HG03442 (cell line): ENCODE measurements around the gene CHST5.

ENCODE experiments used
- ATAC-seq: cut with Tn5 transposase; IDR thresholded peaks from one replicate; pipeline ENCODE4 v1.9.1; 2021; ENCODE audit warnings: mild to moderate bottlenecking, moderate library complexity; ENCODE audit not compliant: unreplicated experiment

Gene CHST5

GRCh38 chr16:75481475-75481874 lies 54.4 kb downstream of the CHST5 start:
- no peak for ATAC-seq

DNA sequence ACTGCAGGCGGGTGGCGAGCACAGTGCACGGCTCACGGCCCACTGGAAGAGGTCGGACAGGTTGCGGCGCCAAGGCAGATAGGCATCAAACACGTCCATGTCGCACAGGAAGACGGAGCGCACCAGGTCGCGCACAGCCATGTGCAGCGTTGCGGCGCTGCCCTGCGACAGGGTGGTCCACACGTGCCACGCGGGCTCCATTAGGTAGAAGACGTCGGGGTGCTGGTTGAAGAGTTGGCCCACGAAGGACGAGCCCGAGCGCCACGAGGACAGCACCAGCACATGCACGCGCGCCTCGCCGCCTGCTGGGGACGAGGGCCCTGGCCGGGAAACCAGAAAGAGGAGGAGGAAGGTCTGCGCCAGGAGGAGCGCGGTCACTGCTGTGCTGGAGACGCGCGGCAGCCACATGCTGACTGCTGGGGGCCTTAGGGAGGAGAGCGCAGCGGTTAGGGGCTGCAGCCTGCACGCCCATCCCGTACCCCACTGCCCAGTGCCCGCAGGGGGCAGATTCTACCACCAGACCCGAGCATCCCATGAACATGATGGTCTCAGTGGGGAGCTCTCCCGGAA lies 56.4 kb downstream of the CHST5 start:
- no peak for ATAC-seq
